ENCODE results near the gene DDX41. TPM values are rescaled to one million over a fixed set of nuclear protein-coding genes. Genes with fewer than 3 reads are reported as not detected.
A peak's percentile ranks its signal among the peaks of the same experiment; 100 is the strongest.

DDX41 gene
- total and polyA plus RNA-seq, 3 donors from 2014 or later, result 99.1 to 197 (median 193) TPM

DNA sequence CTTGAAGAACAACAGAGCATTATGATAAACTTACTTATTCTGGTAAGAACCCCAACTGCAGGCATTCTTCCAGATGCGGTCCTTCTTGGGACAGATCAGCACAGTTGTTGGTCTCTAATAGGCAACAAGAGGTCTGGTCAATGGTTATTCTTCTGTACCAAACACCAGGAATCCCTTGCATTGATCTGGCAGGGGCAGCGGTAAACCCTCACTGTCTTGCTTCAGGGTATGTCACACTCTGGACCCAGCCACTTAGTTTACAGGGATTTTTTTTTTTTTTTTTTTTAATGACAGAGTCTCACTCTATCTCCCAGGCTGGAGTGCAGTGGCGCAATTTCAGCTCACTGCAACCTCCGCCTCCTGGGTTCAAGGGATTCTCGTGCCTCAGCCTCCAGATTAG, 38.9 kb upstream of the DDX41 start:
- peak; percentile 54 for DNase-seq
- 91 to 93% methylated on average over 5 of the region's 5 CpGs for WGBS, 2 donors
- intact Hi-C loops (cut with DNase I; ENCODE audit: low total_unique reads), result no loop called here
- no peaks in the 10 kb centered on the region for H3K36me3 ChIP-seq (ENCODE audit: low read depth, missing control alignments)
- peaks cover 16% of the 10 kb centered on the region for H3K4me1 ChIP-seq
- H3K4me3 ChIP-seq, result no peak overlapping the region
- no peaks in the 10 kb centered on the region for H3K9me3 ChIP-seq
- TF ChIP-seq, protein P1, sequence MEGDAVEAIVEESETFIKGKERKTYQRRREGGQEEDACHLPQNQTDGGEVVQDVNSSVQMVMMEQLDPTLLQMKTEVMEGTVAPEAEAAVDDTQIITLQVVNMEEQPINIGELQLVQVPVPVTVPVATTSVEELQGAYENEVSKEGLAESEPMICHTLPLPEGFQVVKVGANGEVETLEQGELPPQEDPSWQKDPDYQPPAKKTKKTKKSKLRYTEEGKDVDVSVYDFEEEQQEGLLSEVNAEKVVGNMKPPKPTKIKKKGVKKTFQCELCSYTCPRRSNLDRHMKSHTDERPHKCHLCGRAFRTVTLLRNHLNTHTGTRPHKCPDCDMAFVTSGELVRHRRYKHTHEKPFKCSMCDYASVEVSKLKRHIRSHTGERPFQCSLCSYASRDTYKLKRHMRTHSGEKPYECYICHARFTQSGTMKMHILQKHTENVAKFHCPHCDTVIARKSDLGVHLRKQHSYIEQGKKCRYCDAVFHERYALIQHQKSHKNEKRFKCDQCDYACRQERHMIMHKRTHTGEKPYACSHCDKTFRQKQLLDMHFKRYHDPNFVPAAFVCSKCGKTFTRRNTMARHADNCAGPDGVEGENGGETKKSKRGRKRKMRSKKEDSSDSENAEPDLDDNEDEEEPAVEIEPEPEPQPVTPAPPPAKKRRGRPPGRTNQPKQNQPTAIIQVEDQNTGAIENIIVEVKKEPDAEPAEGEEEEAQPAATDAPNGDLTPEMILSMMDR (IDR thresholded peaks at IDR 0.05), result no peak
- TF ChIP-seq POLR2A (IDR thresholded peaks at IDR 0.05), result no peak
- H3K27me3 ChIP-seq, result no peaks in the 10 kb centered on the region
- no peak overlapping the region for H3K27ac ChIP-seq

DNA sequence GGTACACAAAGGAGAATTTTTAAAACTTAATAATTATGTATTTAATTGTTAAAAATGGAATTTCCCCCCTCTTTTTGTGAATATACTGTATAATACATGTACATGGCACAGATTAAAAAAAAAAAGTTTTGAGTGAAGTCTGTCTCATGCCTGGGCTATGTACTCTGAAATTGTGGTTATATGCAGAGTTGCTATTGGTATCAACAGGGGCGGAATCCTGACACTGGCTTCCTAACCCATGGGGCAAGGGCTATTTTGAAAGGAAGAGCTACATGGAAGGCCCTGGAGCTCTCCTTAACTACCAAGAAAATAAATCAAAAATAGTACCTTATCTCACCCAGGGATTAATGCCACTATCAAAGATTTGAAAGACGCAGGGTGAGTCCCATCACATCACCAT, 38.5 kb upstream of the DDX41 start:
- intact Hi-C loops (cut with DNase I; ENCODE audit: low total_unique reads), result no loop called here
- Histone ChIP-seq H3K4me1 (peaks cover 16% of the 10 kb centered on the region), H3K36me3 (ENCODE audit: low read depth, missing control alignments) (no peaks in the 10 kb centered on the region), H3K4me3 (peak overlapping the region in 1 of 2 donors; percentile 59), H3K27ac (no peak overlapping the region), H3K27me3 (no peaks in the 10 kb centered on the region), H3K9me3 (no peaks in the 10 kb centered on the region)
- TF ChIP-seq, protein P1 (IDR thresholded peaks at IDR 0.05), result no peak
- no peak for TF ChIP-seq POLR2A (IDR thresholded peaks at IDR 0.05)
- no peak for DNase-seq
- WGBS, 2 donors, result 70 to 76% methylated on average over 2 of the region's 2 CpGs

DNA sequence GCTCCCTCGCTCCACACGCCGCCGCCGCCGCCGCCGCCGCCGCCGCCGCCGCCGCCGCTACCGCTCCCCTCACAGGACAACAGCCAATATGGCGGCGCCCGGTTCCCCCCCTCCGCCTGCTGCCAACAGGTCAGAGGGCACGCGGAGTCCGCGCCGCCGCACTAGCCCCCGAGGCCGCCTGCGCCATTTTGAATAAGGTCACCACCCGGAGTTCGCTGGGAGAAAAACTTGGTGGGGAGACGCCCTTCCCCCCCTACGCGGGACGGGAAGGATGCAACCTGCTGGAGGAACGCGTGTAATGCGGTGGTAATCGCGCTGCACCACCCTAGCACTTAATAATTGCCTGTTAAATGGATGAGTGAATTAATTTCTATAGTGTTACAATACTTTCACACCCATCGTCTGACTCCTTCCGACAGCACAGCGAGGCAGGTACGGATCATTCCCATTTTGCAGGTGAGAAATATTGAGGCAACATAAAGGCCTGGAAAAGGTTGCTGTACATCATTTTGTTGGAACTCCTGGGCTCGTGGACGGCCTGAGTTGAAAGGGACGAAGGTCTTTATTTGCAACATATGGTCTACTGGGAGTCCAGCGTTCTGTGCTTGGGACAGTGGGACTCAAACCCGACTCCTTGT, 37.8 kb upstream of the DDX41 start, which contains the start of gene FAM193B:
Gene FAM193B (minus strand): TSS at position 90 of the 638 bp plus-strand sequence. CDS start 105 bp downstream, outside the sequence.
- intact Hi-C loops (cut with DNase I; ENCODE audit: low total_unique reads), result no loop called here
- Histone ChIP-seq H3K9me3 (no peaks in the 10 kb centered on the region), H3K4me1 (peaks cover 16% of the 10 kb centered on the region), H3K27me3 (no peaks in the 10 kb centered on the region), H3K27ac (peak within 1 kb of the TSS; percentile 71 to 89), H3K36me3 (ENCODE audit: low read depth, missing control alignments) (no peaks in the 10 kb centered on the region), H3K4me3 (peak within 1 kb of the TSS; percentile 82 to 92)
- TF ChIP-seq POLR2A (IDR thresholded peaks at IDR 0.05), result no peak
- TF ChIP-seq, protein P1 (IDR thresholded peaks at IDR 0.05), result no peak
- WGBS, 2 donors, result 6 to 22% methylated on average over 18 to 49 of the region's 49 CpGs
- peak; percentile 95 for DNase-seq

DNA sequence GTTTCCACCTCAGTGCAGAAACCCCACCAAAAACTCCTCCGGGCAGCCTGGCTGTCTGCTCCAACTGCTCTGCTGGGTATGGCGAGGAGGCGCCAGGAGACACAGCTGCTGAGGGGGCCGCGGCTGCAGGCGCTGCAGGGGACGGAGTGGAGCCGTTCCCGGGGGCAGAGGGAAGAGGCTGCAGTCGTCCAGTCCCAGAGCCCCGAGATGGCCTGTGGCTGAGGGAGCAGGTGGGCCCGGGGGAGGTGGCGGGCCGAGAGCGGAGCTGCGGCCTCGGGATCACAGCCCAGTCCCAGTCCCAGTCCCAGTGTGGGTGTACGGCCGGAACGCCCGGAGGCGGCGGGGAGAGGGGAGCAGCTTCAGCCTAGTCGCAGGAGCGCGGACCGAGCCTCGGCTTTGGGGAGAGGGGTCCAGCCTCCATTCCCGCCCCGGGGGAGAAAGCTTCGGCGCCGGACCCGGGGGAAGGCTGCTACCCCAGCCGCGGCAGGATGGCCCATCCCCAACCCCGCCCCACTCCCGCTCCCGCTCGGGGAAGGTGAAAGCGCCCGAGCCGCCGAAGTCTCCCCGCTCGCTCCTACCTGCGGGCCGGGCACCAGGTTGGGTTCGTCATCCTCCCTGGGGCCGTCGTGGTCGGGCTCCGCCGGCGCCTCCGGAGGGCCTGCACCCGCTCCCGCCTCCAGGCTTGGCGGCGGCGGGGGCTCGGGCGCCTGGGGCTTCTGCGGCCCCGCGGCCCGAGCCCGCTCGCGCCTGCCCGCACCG, 37.1 kb upstream of the DDX41 start:
- H3K36me3 ChIP-seq (ENCODE audit: low read depth, missing control alignments), result no peaks in the 10 kb centered on the region
- no peak for TF ChIP-seq POLR2A (IDR thresholded peaks at IDR 0.05)
- TF ChIP-seq, protein P1 (IDR thresholded peaks at IDR 0.05), result no peak
- no peaks in the 10 kb centered on the region for H3K27me3 ChIP-seq
- H3K27ac ChIP-seq, result peak overlapping the region; percentile 71 to 89
- intact Hi-C loops (cut with DNase I; ENCODE audit: low total_unique reads), result no loop called here
- 1 to 2% methylated on average over 10 to 36 of the region's 72 CpGs for WGBS, 2 donors
- DNase-seq, result no peak
- H3K4me3 ChIP-seq, result peak overlapping the region; percentile 82 to 92
- H3K4me1 ChIP-seq, result peaks cover 16% of the 10 kb centered on the region
- H3K9me3 ChIP-seq, result no peaks in the 10 kb centered on the region

Data from testis (tissue), 3 donors.